Measurements from ENCODE around the gene TNFSF9.
A peak's percentile ranks its signal among the peaks of the same experiment; 100 is the strongest.

TNFSF9 gene

DNA sequence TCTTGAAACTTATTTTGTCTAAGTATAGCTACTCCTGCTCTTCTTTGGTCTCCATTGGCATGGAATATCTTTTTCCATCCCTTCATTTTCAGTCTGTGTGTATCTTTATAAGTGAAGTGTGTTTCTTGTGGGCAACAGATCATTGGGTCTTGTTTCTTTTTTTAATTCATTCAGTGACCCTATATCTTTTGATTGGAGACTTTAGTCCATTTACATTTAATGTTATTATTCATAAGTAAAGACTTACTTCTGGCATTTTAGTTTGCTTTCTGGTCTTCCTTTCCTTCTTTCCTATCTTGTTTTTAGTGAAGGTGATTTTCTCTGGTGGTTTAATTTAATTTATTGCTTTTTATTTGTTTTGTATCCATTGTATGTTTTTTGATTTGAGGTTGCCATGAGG is 40.3 kb downstream of the TNFSF9 start:
- Histone ChIP-seq H3K36me3 (ENCODE audit: control insufficient read depth, insufficient read depth, low read length) (no peaks in the 10 kb centered on the region), H3K27me3 (replicated peaks; ENCODE audit: control insufficient read depth, insufficient read depth, low read length) (no peaks in the 10 kb centered on the region), H3K4me3 (replicated peaks; ENCODE audit: low read depth, low read length) (no peak overlapping the region)
- DNase-seq (ENCODE audit: extremely low read depth, insufficient read length), result no peak
- TF ChIP-seq, protein P1, sequence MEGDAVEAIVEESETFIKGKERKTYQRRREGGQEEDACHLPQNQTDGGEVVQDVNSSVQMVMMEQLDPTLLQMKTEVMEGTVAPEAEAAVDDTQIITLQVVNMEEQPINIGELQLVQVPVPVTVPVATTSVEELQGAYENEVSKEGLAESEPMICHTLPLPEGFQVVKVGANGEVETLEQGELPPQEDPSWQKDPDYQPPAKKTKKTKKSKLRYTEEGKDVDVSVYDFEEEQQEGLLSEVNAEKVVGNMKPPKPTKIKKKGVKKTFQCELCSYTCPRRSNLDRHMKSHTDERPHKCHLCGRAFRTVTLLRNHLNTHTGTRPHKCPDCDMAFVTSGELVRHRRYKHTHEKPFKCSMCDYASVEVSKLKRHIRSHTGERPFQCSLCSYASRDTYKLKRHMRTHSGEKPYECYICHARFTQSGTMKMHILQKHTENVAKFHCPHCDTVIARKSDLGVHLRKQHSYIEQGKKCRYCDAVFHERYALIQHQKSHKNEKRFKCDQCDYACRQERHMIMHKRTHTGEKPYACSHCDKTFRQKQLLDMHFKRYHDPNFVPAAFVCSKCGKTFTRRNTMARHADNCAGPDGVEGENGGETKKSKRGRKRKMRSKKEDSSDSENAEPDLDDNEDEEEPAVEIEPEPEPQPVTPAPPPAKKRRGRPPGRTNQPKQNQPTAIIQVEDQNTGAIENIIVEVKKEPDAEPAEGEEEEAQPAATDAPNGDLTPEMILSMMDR (IDR thresholded peaks at IDR 0.05; ENCODE audit: insufficient read depth, low read length, poor library complexity, severe bottlenecking), result no peak

DNA sequence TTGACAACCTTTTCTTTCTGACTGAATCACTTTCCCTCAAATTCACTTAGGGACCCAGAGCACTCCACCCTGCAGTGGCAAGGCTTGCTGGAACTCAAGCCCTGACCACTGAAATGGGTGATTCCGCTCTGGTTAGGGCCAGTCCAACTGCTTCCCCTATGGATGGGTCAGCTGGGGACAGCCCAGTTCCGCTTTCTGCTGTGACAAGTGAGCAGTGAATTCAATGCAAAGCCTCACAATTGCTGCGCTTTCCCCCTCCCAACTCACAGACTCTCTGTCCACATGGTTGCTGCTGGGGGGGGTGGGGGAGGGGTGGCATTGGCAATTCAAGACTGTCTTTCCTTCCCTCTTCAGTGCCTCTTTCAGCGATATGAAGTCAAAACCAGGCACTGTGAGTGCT is 41.4 kb downstream of the TNFSF9 start:
- H3K27me3 ChIP-seq (replicated peaks; ENCODE audit: control insufficient read depth, insufficient read depth, low read length), result no peaks in the 10 kb centered on the region
- DNase-seq (ENCODE audit: extremely low read depth, insufficient read length), result no peak
- H3K4me3 ChIP-seq (replicated peaks; ENCODE audit: low read depth, low read length), result no peak overlapping the region
- TF ChIP-seq, protein P1 (IDR thresholded peaks at IDR 0.05; ENCODE audit: insufficient read depth, low read length, poor library complexity, severe bottlenecking), result no peak
- H3K36me3 ChIP-seq (ENCODE audit: control insufficient read depth, insufficient read depth, low read length), result no peaks in the 10 kb centered on the region

DNA sequence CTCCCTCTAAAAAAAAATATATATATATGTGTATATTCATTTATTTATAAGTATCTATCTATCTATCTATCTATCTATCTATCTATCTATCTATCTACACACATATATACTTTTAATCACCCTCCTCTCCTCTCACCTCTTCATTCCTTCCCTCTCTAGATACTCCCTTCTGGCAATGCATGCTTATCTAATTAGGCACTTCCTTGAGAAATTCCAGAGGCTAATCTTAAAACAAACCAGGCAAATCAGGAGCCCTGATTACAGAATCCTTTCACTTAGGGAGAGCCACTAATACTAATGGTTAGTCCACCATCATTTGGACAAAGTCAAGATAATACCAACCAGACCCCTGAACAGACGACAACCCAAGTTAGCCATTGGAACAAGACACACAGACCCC is 42.5 kb downstream of the TNFSF9 start:
- DNase-seq (ENCODE audit: extremely low read depth, insufficient read length), result no peak
- TF ChIP-seq, protein P1 (IDR thresholded peaks at IDR 0.05; ENCODE audit: insufficient read depth, low read length, poor library complexity, severe bottlenecking), result no peak
- H3K36me3 ChIP-seq (ENCODE audit: control insufficient read depth, insufficient read depth, low read length), result no peaks in the 10 kb centered on the region
- H3K27me3 ChIP-seq (replicated peaks; ENCODE audit: control insufficient read depth, insufficient read depth, low read length), result no peaks in the 10 kb centered on the region
- H3K4me3 ChIP-seq (replicated peaks; ENCODE audit: low read depth, low read length), result no peak overlapping the region

DNA sequence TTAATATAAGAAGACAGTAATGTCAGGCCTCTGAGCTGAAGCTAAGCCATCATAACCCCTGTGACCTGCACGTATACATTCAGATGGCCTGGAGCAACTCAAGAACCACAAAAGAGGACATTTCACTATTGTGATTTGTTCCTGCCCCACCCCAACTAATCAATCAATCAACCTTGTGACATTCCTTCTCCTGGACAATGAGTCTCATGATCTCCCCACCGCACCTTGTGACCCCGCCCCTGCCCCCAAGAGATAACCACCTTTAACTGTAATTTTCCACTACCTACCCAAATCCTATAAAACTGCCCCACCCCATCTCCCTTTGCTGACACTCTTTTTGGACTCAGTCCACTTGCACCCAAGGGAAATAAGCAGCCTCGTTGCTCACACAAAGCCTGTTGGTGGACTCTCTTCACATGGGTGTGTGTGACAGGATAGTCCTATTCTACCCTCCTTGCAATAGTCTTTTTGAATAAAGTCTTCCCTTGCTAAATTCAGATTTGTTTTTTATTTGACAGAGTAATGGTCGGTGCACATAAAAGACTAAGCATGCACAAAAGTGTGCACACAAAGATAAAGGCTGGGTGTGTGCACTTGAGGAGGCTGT is 46.1 kb downstream of the TNFSF9 start:
- TF ChIP-seq, protein P1 (IDR thresholded peaks at IDR 0.05; ENCODE audit: insufficient read depth, low read length, poor library complexity, severe bottlenecking), result no peak
- DNase-seq (ENCODE audit: extremely low read depth, insufficient read length), result no peak
- H3K27me3 ChIP-seq (replicated peaks; ENCODE audit: control insufficient read depth, insufficient read depth, low read length), result no peaks in the 10 kb centered on the region
- H3K4me3 ChIP-seq (replicated peaks; ENCODE audit: low read depth, low read length), result no peak overlapping the region
- H3K36me3 ChIP-seq (ENCODE audit: control insufficient read depth, insufficient read depth, low read length), result no peaks in the 10 kb centered on the region

DNA sequence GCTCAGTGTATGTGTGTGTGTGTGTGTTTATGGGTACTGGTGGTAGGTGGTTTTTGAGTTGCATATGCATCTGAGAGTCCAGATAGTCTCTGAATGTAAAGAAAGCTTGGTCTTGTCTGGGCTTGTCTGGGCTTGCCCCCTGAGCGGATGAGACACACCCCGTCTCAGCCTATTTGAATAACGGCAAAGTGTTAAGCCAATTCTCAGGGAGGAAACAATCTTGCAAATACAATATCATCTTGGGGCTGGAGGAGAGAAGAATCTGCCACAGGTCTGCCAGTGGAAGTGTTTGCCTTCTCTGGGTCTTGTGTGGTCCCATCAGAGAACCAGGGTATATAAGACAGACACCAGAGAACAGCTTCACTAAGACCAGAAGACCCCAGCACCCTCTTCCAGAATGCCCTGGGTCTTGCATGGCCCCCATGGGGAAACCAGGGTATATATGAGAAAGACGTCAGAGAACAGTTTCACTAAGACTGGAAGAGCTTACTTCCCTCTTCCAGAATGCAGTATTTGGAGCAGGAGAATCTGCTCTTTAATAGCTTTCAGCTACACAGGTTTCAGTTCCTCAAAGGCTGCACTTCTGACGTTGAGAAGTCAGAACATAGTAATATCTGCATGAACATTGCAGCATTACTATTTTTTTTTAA is 46.8 kb downstream of the TNFSF9 start:
- no peak overlapping the region for H3K4me3 ChIP-seq (replicated peaks; ENCODE audit: low read depth, low read length)
- peak; percentile 84 for DNase-seq (ENCODE audit: extremely low read depth, insufficient read length)
- peaks cover under 1% of the 10 kb centered on the region; the same call in 1 of the 2 replicates for H3K36me3 ChIP-seq (ENCODE audit: control insufficient read depth, insufficient read depth, low read length)
- TF ChIP-seq, protein P1 (IDR thresholded peaks at IDR 0.05; ENCODE audit: insufficient read depth, low read length, poor library complexity, severe bottlenecking), result no peak
- H3K27me3 ChIP-seq (replicated peaks; ENCODE audit: control insufficient read depth, insufficient read depth, low read length), result no peaks in the 10 kb centered on the region

All from GM06990 (cell line).